GM19025 (cell line): ENCODE data around the gene PRELP.
"Not testable (repeated sequence)": the region's sequence is repeated elsewhere in the genome, so short reads cannot be mapped to it uniquely, and the experiment has no call there.

Experiments
- ATAC-seq: cut with Tn5 transposase; IDR thresholded peaks from one replicate; pipeline ENCODE4 v1.9.1; 2021; ENCODE audit warnings: mild to moderate bottlenecking, low read depth, moderate library complexity; ENCODE audit not compliant: unreplicated experiment

The PRELP gene

DNA sequence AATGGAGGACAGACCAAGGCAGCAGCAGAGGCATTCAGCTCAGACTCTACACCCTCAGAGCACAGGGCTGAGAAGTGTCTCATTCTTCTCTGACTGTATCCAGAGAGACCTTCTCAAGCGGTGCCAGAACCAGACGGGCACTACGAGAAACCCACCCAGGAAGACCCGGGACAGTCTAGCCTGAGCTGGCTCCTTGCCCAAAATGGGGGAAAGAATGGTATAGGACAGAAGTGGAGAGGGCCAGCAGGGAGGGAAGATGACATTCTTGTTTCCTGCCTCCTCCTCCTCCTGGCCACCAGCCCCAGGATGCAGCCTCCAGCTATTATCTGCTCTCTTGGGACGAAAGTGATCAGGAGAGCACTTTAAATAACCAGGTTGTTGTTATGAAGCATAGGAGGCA lies 22.6 kb upstream of the PRELP start:
- no peak for ATAC-seq

DNA sequence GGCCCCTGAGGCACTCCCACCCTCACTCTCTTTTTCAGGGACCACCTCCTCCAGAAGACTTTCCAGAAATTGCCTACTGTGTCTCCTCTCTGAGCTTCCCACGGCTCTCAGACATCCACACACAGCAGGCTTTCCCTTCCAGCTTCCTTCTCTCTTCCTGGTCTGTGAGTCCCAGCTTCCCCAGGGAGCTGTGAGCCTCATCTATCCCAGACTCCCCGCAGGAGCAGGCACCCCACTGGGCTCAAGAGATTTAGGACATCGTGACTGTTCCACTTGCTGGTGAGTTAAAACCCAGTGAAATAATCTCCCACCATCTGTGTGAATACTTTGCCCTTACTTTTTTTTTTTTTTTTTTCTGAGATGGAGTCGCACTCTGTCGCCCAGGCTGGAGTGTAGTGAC lies 22.0 kb upstream of the PRELP start:
- no peak for ATAC-seq

- ATAC-seq: no peak
Measured at GRCh38 chr1:203454986-203455471, 20.6 kb upstream of the PRELP start.

- ATAC-seq: no peak
Measured at GRCh38 chr1:203455706-203456105, 19.9 kb upstream of the PRELP start.

DNA sequence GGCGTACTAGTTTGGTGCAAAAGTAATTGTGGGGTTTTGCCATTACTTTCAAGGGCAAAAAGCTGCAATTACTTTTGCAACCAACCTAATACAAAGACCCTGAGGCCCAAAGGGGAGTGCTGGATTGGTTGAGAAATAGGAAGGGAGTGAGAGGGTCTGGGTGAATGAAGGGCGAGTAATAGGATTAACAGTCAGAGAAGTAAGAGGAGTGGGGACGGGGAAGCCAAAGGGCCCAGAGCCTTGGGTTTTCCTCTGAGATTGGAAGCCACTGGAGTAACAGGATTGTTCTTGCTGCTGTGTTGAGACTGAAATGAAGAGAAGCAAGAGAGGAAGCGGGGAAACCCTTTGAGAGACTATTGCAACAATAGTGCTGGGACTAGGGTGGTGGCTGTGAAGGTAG lies 19.0 kb upstream of the PRELP start:
- ATAC-seq: no peak

GRCh38 chr1:203458078-203458477 lies 17.5 kb upstream of the PRELP start:
- no peak for ATAC-seq

GRCh38 chr1:203459671-203460201 lies 15.9 kb upstream of the PRELP start:
- ATAC-seq: no peak

DNA sequence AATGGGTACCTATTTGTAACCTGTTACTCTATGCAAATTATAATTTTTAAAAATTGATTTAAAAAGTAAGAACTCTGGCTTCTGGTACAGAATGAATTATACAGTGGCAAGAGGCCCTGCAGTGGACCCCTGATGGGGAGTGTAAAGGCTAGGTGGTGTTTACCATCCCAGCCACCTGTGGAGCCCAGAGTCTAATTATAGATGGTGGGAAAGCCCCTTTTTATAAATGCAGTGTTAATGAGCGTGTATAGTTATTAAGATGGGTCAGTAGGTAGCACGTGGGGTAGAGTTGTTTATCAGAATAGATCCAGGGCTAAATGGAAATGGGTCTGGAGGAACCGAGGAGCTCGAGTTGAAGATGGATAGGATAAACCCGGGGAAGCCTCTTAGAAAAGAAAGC lies 13.9 kb upstream of the PRELP start:
- no peak for ATAC-seq

DNA sequence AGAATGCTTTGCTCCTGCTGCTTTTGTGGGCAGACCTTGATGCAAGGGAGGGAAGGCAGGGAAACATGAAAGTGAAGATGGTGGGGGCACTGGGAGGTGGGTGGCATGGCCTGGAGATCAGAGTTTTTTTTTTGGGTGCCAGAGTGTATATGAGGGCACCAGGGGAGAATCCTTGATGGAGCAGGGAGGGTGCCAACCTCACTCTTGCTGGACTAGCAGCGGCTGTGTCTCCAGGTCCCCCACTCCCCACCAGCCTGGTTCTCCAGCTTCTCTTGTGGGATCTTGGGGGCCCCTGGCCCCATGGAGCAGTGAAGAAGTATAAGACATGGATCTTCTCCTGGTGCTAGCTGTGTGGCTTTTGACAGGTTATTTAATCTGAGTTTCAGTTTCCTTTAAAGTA lies 13.5 kb upstream of the PRELP start:
- no peak for ATAC-seq

- no peak for ATAC-seq
Measured at GRCh38 chr1:203462878-203463277, 12.7 kb upstream of the PRELP start.

DNA sequence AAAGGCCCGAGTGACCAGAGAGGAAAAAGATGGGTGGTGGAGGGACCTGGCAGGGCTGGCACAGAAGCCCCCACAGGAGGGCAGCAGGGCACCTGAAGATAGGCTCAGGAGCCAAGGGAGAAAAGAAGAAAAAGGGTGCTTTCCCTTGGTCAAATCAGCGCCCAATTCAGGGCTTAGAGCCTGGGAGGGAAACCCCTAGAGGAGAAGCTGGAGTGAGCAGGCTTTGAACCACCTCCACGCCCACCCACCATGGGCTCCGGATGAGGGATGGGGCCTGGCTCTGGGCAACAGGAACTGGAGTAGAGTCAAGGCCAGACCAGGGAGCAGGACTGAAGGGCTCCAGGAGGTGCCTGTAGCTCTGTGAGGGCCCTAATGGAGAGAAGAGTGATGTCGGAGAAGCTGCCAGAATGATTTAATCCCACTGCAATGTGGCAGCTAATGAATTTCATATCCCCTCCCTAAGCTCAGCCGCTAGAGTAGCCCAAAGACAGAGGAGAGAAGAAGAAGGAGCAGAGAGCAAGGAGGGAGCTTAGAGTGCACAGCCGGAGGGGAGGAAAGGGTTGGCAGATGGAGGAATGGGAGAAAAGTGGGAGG lies 12.0 kb upstream of the PRELP start:
- ATAC-seq: no peak

GRCh38 chr1:203464226-203464625 lies 11.4 kb upstream of the PRELP start:
- ATAC-seq: no peak

GRCh38 chr1:203464743-203465142 lies 10.9 kb upstream of the PRELP start:
- no peak for ATAC-seq

DNA sequence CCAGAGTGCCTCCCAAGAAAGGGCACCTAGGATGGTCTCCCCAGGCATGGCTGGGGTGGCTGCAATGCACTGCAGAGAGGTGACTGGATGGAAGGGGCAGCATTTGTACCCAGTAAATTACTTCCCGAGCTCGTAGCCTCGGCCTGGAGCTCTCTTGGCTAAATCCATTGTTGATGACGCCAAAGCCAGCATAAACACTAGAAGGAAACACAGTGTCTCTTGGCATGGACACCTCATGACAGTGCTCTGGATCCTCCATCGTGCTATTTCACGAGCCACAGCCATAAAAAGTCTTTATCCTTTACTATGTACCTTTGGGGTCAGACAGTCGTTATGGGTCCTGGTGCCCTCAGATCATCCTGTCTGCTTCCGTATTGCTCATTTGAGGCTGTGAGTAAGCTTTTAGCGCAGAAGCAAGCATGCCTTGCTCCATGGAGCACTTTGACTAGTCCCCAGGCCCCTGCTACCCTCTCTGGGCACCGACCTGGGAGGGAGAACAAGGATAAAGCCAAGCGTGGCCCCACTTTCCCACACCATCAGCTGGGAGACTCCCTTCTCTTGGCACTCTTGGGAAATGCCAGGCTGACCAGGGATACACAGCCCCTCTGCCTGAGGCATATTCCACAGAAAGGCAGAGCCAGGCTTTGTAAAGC lies 10.3 kb upstream of the PRELP start:
- ATAC-seq: no peak

GRCh38 chr1:203465948-203466347 lies 9.7 kb upstream of the PRELP start:
- no peak for ATAC-seq

DNA sequence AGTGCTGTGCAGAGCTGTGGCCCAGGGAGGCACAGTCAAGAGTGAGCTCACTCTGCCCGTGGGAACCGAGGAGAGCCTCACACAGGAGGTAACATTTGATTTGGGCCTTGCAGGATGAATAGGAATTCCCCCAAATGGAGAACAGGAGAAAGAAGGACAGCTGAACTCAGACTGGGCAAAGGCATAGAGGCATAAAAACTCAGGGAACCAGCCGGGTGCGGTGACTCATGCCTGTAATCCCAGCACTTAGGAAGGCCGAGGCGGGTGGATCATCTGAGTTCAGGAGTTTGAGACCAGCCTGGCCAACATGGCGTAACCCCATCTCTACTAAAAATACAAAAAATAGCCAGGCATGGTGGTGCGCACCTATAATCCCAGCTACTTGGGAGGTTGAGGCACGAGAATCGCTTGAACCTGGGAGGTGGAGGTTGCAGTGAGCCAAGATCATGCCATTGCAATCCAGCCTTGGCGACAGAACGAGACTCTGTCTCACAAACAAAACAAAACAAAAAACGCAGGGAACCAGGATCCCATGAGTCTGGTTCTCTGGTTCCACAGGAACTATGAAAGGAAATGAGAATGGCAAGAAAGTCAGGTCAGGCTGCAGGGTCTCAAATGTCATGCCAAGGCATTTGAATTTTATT lies 8.6 kb upstream of the PRELP start:
- ATAC-seq: not testable (repeated sequence)

DNA sequence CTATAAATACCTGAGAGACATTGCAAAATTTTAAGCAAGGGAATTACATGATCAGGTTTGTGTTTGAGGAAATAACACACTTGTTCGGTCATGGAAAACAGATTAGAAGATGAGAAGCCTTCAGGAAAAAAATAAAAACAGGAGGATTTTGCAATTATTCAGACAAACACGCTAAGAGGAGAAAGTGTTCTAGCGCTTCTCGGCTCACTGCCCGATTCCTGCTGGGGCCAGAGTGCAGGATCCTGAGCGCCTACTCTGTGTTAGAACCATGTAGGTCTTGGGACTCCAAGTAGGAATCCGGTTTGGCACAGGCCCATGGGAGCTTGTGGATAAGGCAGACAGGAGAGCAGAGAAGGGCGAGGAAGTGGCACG lies 8.1 kb upstream of the PRELP start:
- no peak for ATAC-seq

GRCh38 chr1:203468326-203468725 lies 7.3 kb upstream of the PRELP start:
- ATAC-seq: no peak

DNA sequence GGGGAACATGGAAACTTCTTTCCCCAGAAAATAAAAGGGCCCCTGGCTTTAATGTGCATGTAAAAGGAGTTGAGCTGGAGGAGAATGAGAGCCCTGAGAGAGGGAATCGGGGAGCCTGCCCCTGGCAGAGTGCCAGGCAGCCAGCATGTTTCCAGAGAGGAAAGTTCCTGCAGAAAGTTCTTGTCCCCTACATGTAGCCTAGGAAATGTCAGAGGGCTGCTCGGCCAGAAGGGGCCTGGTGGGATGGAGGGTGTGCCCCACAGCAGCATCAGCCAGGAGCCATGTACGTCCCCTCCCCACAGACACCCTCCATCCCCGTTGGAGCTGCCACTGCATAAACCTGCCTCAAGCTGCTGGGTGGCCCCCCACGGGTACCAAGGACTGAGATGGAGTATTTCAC lies 5.4 kb upstream of the PRELP start:
- ATAC-seq: no peak

GRCh38 chr1:203471841-203472240 lies 3.8 kb upstream of the PRELP start:
- ATAC-seq: no peak

DNA sequence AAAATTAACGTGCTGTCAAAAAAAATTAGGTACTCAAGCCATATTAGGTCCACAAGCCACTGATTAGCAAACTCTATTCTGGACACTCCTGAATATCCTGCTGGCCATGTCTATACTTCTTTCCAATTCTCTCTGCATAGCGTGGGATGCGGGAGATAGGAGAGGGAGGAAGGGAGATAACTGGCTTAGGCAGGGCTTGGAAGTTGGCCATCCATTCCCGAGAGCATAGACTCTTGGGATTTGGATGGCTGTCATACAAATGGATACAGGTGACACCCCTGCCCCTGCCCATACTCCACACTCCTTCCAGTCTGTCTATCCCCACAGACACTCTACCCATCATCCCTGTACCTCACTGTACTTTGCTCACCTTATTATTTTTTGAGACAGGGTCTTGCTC lies 2.3 kb upstream of the PRELP start:
- ATAC-seq: no peak

GRCh38 chr1:203473781-203474305 lies 1.8 kb upstream of the PRELP start:
- ATAC-seq: no peak
